Progenitor cell of endocrine pancreas (in vitro differentiated cells): ENCODE results near the gene INHA. TPM values are rescaled to one million over a fixed set of nuclear protein-coding genes. Genes with fewer than 3 reads are reported as not detected.
A peak's percentile ranks its signal among the peaks of the same experiment; 100 is the strongest.

Source experiments
- DNase-seq: peaks from one replicate; pipeline ENCODE4 v3.0.0; 2021; ENCODE audit warnings: low spot score; ENCODE audit not compliant: unreplicated experiment
- H3K27ac Mint-ChIP-seq: 2 replicates; pipeline ENCODE4 v1.8.0; 2021; ENCODE audit warnings: mild to moderate bottlenecking, moderate library complexity, mixed read lengths
- H3K27me3 Mint-ChIP-seq: 2 replicates; pipeline ENCODE4 v1.8.0; 2021; ENCODE audit warnings: mixed read lengths
- H3K36me3 Mint-ChIP-seq: 2 replicates; pipeline ENCODE4 v1.8.0; 2022; ENCODE audit warnings: mixed read lengths; ENCODE audit not compliant: insufficient read depth
- H3K4me1 Mint-ChIP-seq: 2 replicates; pipeline ENCODE4 v1.8.0; 2021; ENCODE audit warnings: low read depth, mixed read lengths
- H3K4me3 Mint-ChIP-seq: 2 replicates; pipeline ENCODE4 v1.8.0; 2021; ENCODE audit warnings: low read depth, mild to moderate bottlenecking, moderate library complexity, mixed read lengths
- H3K9me3 Mint-ChIP-seq: 2 replicates; pipeline ENCODE4 v1.8.0; 2021; ENCODE audit warnings: low read depth, mixed read lengths
- CTCF ChIP-seq: fragments of 200-600 bp; sonication (generic); IDR thresholded peaks from one replicate; pipeline ENCODE4 v1.5.0; 2021; ENCODE audit warnings: antibody characterized with exemption, mild to moderate bottlenecking; ENCODE audit not compliant: unreplicated experiment
- long read RNA-seq: library from polyadenylated mRNA; unstranded; transcript quantifications from one replicate; pipeline ENCODE4 v2.0.0, GENCODE V29; 2020
- total RNA-seq: library from RNA; stranded (reverse); gene quantifications from 2 replicates; pipeline ENCODE4 v1.2.1, GENCODE V29; 2021

Gene INHA
- total RNA-seq = 1.5 and 1.7 TPM in 2 replicates
- long read RNA-seq = 0 reads

GRCh38 chr2:219572237-219573001 is at the start of gene INHA:
Gene INHA (plus strand): TSS chr2:219572310. CDS start chr2:219572375, 65 bp downstream.
- Mint-ChIP-seq H3K9me3 (no peaks in the 10 kb centered on the region), H3K4me1 (peaks cover 30% of the 10 kb centered on the region), H3K36me3 (peaks cover 7% of the 10 kb centered on the region), H3K27me3 (peaks cover 5% of the 10 kb centered on the region), H3K4me3 (peak within 1 kb of the TSS; percentile 61), H3K27ac (peak within 1 kb of the TSS; percentile 96)
- no peak for TF ChIP-seq CTCF
- no peak for DNase-seq

- no peaks in the 10 kb centered on the region for H3K36me3 Mint-ChIP-seq
- TF ChIP-seq CTCF = peak; percentile 11
- no peaks in the 10 kb centered on the region for H3K9me3 Mint-ChIP-seq
- peaks cover 58% of the 10 kb centered on the region for H3K27me3 Mint-ChIP-seq
- DNase-seq = no peak
- peaks cover 45% of the 10 kb centered on the region for H3K4me1 Mint-ChIP-seq
- H3K27ac Mint-ChIP-seq = no peak overlapping the region
- no peak overlapping the region for H3K4me3 Mint-ChIP-seq
Observed at GRCh38 chr2:219523031-219523671, 49.0 kb upstream of the INHA start.

- peaks cover 40% of the 10 kb centered on the region for H3K4me1 Mint-ChIP-seq
- no peaks in the 10 kb centered on the region for H3K36me3 Mint-ChIP-seq
- no peak overlapping the region for H3K4me3 Mint-ChIP-seq
- no peak overlapping the region for H3K27ac Mint-ChIP-seq
- H3K9me3 Mint-ChIP-seq = no peaks in the 10 kb centered on the region
- no peak for DNase-seq
- TF ChIP-seq CTCF = no peak
- H3K27me3 Mint-ChIP-seq = peaks cover 64% of the 10 kb centered on the region
Observed at GRCh38 chr2:219524817-219525216, 47.3 kb upstream of the INHA start.

- no peaks in the 10 kb centered on the region for H3K36me3 Mint-ChIP-seq
- H3K4me1 Mint-ChIP-seq = peaks cover 34% of the 10 kb centered on the region
- peaks cover 69% of the 10 kb centered on the region for H3K27me3 Mint-ChIP-seq
- no peak for TF ChIP-seq CTCF
- DNase-seq = no peak
- H3K27ac Mint-ChIP-seq = no peak overlapping the region
- peak overlapping the region; percentile 16 for H3K4me3 Mint-ChIP-seq
- no peaks in the 10 kb centered on the region for H3K9me3 Mint-ChIP-seq
Observed at GRCh38 chr2:219525533-219526232, 46.4 kb upstream of the INHA start.

GRCh38 chr2:219526320-219527075 is 45.6 kb upstream of the INHA start:
- no peak for TF ChIP-seq CTCF
- no peak for DNase-seq
- peaks cover 29% of the 10 kb centered on the region for H3K4me1 Mint-ChIP-seq
- no peak overlapping the region for H3K27ac Mint-ChIP-seq
- no peaks in the 10 kb centered on the region for H3K9me3 Mint-ChIP-seq
- H3K36me3 Mint-ChIP-seq = no peaks in the 10 kb centered on the region
- peaks cover 72% of the 10 kb centered on the region for H3K27me3 Mint-ChIP-seq
- no peak overlapping the region for H3K4me3 Mint-ChIP-seq
